WTC11 (cell line): ENCODE results near the gene CAPRIN1. TPM values are rescaled to one million over a fixed set of nuclear protein-coding genes. Genes with fewer than 3 reads are reported as not detected.

Source experiments
- ATAC-seq: fragments of 200-7000 bp; cut with Tn5 transposase; 2 replicates; pipeline ENCODE4 v1.10.0; 2021; ENCODE audit warnings: mild to moderate bottlenecking, moderate library complexity
- CTCF ChIA-PET: fragments of 300-600 bp; sonication (Branson Sonifier 250); formaldehyde crosslinking; loops from one replicate; lab custom pipeline; 2021; ENCODE audit warnings: antibody characterized with exemption; lab: Charles Lee
- POLR2A ChIA-PET: fragments of 350-600 bp; sonication (Branson Sonifier 250); formaldehyde crosslinking; loops from one replicate; lab custom pipeline; 2021; ENCODE audit warnings: antibody characterized with exemption; lab: Charles Lee
- DNase-seq: peaks from one replicate; pipeline ENCODE4 v3.0.0; 2021; ENCODE audit warnings: low spot score
- H3K27ac Mint-ChIP-seq: 2 replicates; pipeline ENCODE4 v1.8.0; 2021; ENCODE audit warnings: mixed read lengths
- H3K27me3 Mint-ChIP-seq: 2 replicates; pipeline ENCODE4 v1.8.0; 2021; ENCODE audit warnings: low read depth, mild to moderate bottlenecking, moderate library complexity, mixed read lengths
- H3K36me3 Mint-ChIP-seq: 2 replicates; pipeline ENCODE4 v1.8.0; 2021; ENCODE audit warnings: mixed read lengths
- H3K4me1 Mint-ChIP-seq: 2 replicates; pipeline ENCODE4 v1.8.0; 2022; ENCODE audit warnings: mixed read lengths
- H3K4me3 Mint-ChIP-seq: 2 replicates; pipeline ENCODE4 v1.8.0; 2021; ENCODE audit warnings: mild to moderate bottlenecking, moderate library complexity, mixed read lengths
- H3K9me3 Mint-ChIP-seq: 2 replicates; pipeline ENCODE4 v1.8.0; 2021; ENCODE audit warnings: mixed read lengths
- ELF4 ChIP-seq: sonication (generic); formaldehyde crosslinking; IDR thresholded peaks from 2 replicates; pipeline ENCODE4 v1.8.1; 2022; ENCODE audit warnings: low read depth, mild to moderate bottlenecking, moderate library complexity, missing genetic modification reagents
- EMX1 ChIP-seq: fragments of 250-450 bp; sonication (Bioruptor Pico); IDR thresholded peaks from 2 replicates; pipeline ENCODE4 v1.8.0; 2021; ENCODE audit warnings: mild to moderate bottlenecking
- FOXP4 ChIP-seq: sonication (generic); formaldehyde crosslinking; IDR thresholded peaks from 2 replicates; pipeline ENCODE4 v1.8.0; 2022; ENCODE audit warnings: mild to moderate bottlenecking, missing genetic modification reagents
- HMGA2 ChIP-seq: fragments of 250-450 bp; sonication (Bioruptor Pico); IDR thresholded peaks from 2 replicates; pipeline ENCODE4 v1.4.0; 2021; ENCODE audit warnings: mild to moderate bottlenecking, moderate library complexity
- IRF2 ChIP-seq: sonication (generic); formaldehyde crosslinking; IDR thresholded peaks from 2 replicates; pipeline ENCODE4 v1.8.0; 2022; ENCODE audit warnings: low read depth, missing genetic modification reagents, borderline replicate concordance
- NR1H2 ChIP-seq: sonication (generic); formaldehyde crosslinking; IDR thresholded peaks from 2 replicates; pipeline ENCODE4 v1.9.0; 2021; ENCODE audit warnings: mild to moderate bottlenecking, moderate library complexity, missing genetic modification reagents
- NR3C1 ChIP-seq: sonication (generic); formaldehyde crosslinking; conservative IDR thresholded peaks from 2 replicates; pipeline ENCODE4 v1.8.1; 2023; ENCODE audit warnings: low read depth, mild to moderate bottlenecking, missing genetic modification reagents
- PRDM15 ChIP-seq: sonication (generic); formaldehyde crosslinking; IDR thresholded peaks from 2 replicates; pipeline ENCODE4 v1.8.0; 2022; ENCODE audit warnings: missing genetic modification reagents
- PRRX2 ChIP-seq: fragments of 250-450 bp; sonication (Bioruptor Pico); IDR thresholded peaks from 2 replicates; pipeline ENCODE4 v1.8.0; 2021; ENCODE audit warnings: mild to moderate bottlenecking
- SMAD3 ChIP-seq: sonication (generic); formaldehyde crosslinking; IDR thresholded peaks from 2 replicates; pipeline ENCODE4 v1.8.0; 2022; ENCODE audit warnings: missing genetic modification reagents, mild to moderate bottlenecking, borderline replicate concordance
- SMAD4 ChIP-seq: sonication (generic); formaldehyde crosslinking; IDR thresholded peaks from 2 replicates; pipeline ENCODE4 v1.8.0; 2022; ENCODE audit warnings: mild to moderate bottlenecking, missing genetic modification reagents
- TEAD1 ChIP-seq: sonication (generic); formaldehyde crosslinking; IDR thresholded peaks from 2 replicates; pipeline ENCODE4 v1.8.0; 2022; ENCODE audit warnings: mild to moderate bottlenecking, missing genetic modification reagents
- TP53 ChIP-seq: sonication (generic); formaldehyde crosslinking; IDR thresholded peaks from 2 replicates; pipeline ENCODE4 v1.8.1; 2023; ENCODE audit warnings: mild to moderate bottlenecking, missing genetic modification reagents
- USF2 ChIP-seq: sonication (generic); formaldehyde crosslinking; IDR thresholded peaks from 2 replicates; pipeline ENCODE4 v1.8.1; 2023; ENCODE audit warnings: mild to moderate bottlenecking, missing genetic modification reagents, moderate library complexity
- ZBTB21 ChIP-seq: sonication (generic); formaldehyde crosslinking; IDR thresholded peaks from 2 replicates; pipeline ENCODE4 v1.8.1; 2023; ENCODE audit warnings: mild to moderate bottlenecking, missing genetic modification reagents, borderline replicate concordance
- ZNF121 ChIP-seq: sonication (generic); formaldehyde crosslinking; IDR thresholded peaks from 2 replicates; pipeline ENCODE4 v1.8.0; 2023; ENCODE audit warnings: missing genetic modification reagents
- ZNF219 ChIP-seq: sonication (generic); formaldehyde crosslinking; IDR thresholded peaks from 2 replicates; pipeline ENCODE4 v1.8.0; 2023; ENCODE audit warnings: missing genetic modification reagents, mild to moderate bottlenecking, borderline replicate concordance
- ZNF317 ChIP-seq: sonication (generic); formaldehyde crosslinking; IDR thresholded peaks from 2 replicates; pipeline ENCODE4 v1.8.1; 2023; ENCODE audit warnings: low read depth, mild to moderate bottlenecking, moderate library complexity, missing genetic modification reagents, borderline replicate concordance
- total RNA-seq: library from RNA; stranded (reverse); gene quantifications from 3 replicates; pipeline ENCODE4 v1.2.3, GENCODE V29; 2021
- TF ChIP-seq, protein P1 (sequence below): fragments of 250-450 bp; sonication (Bioruptor Pico); IDR thresholded peaks from 2 replicates; pipeline ENCODE4 v1.9.0; 2021; ENCODE audit warnings: mild to moderate bottlenecking
- TF ChIP-seq, protein P2 (sequence below): fragments of 200-600 bp; IDR thresholded peaks from 2 replicates; pipeline ENCODE4 v1.8.0; 2022; ENCODE audit warnings: antibody characterized with exemption
- TF ChIP-seq, protein P3 (sequence below): sonication (generic); formaldehyde crosslinking; IDR thresholded peaks from 2 replicates; pipeline ENCODE4 v1.8.1; 2022; ENCODE audit warnings: mild to moderate bottlenecking, moderate library complexity, missing genetic modification reagents
- TF ChIP-seq, protein P4 (sequence below): sonication (generic); formaldehyde crosslinking; IDR thresholded peaks from 2 replicates; pipeline ENCODE4 v1.8.1; 2022; ENCODE audit warnings: low read depth, mild to moderate bottlenecking, moderate library complexity, missing genetic modification reagents, borderline replicate concordance

CAPRIN1 gene
- total RNA-seq, 1 experiment from 2014 or later: 288 TPM

- no peaks in the 10 kb centered on the region for H3K27me3 Mint-ChIP-seq
- H3K9me3 Mint-ChIP-seq: no peaks in the 10 kb centered on the region
- TF ChIP-seq PRRX2 (no peak), FOXP4 (CRISPR knock-in tag) (no peak), ZBTB21 (CRISPR knock-in tag) (no peak), NR1H2 (CRISPR knock-in tag) (no peak), PRDM15 (CRISPR knock-in tag) (no peak), ZNF219 (CRISPR knock-in tag) (no peak)
- H3K36me3 Mint-ChIP-seq: peaks cover 80% of the 10 kb centered on the region
- CTCF ChIA-PET: no interaction called here
- POLR2A ChIA-PET: no interaction called here
- no peak overlapping the region for H3K4me3 Mint-ChIP-seq
- ATAC-seq (no peak), DNase-seq (no peak)
- no peaks in the 10 kb centered on the region for H3K4me1 Mint-ChIP-seq
- no peak overlapping the region for H3K27ac Mint-ChIP-seq
Measured at GRCh38 chr11:34114014-34114413, 62.5 kb downstream of the CAPRIN1 start.

- no peaks in the 10 kb centered on the region for H3K27me3 Mint-ChIP-seq
- H3K4me1 Mint-ChIP-seq: no peaks in the 10 kb centered on the region
- H3K27ac Mint-ChIP-seq: no peak overlapping the region
- ATAC-seq (no peak), DNase-seq (no peak)
- no peak overlapping the region for H3K4me3 Mint-ChIP-seq
- CTCF ChIA-PET: no interaction called here
- H3K36me3 Mint-ChIP-seq: peaks cover 79% of the 10 kb centered on the region
- H3K9me3 Mint-ChIP-seq: no peaks in the 10 kb centered on the region
- TF ChIP-seq, protein P1, sequence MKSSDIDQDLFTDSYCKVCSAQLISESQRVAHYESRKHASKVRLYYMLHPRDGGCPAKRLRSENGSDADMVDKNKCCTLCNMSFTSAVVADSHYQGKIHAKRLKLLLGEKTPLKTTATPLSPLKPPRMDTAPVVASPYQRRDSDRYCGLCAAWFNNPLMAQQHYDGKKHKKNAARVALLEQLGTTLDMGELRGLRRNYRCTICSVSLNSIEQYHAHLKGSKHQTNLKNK (CRISPR knock-in tag): no peak
- TF ChIP-seq USF2 (CRISPR knock-in tag): no peak
- no peak for TF ChIP-seq SMAD3 (CRISPR knock-in tag)
- TF ChIP-seq, protein P2, sequence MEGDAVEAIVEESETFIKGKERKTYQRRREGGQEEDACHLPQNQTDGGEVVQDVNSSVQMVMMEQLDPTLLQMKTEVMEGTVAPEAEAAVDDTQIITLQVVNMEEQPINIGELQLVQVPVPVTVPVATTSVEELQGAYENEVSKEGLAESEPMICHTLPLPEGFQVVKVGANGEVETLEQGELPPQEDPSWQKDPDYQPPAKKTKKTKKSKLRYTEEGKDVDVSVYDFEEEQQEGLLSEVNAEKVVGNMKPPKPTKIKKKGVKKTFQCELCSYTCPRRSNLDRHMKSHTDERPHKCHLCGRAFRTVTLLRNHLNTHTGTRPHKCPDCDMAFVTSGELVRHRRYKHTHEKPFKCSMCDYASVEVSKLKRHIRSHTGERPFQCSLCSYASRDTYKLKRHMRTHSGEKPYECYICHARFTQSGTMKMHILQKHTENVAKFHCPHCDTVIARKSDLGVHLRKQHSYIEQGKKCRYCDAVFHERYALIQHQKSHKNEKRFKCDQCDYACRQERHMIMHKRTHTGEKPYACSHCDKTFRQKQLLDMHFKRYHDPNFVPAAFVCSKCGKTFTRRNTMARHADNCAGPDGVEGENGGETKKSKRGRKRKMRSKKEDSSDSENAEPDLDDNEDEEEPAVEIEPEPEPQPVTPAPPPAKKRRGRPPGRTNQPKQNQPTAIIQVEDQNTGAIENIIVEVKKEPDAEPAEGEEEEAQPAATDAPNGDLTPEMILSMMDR: no peak
- TF ChIP-seq HMGA2 (CRISPR knock-in tag): no peak
- TF ChIP-seq TEAD1 (CRISPR knock-in tag): no peak
- TF ChIP-seq IRF2: no peak
- no peak for TF ChIP-seq ZNF219 (CRISPR knock-in tag)
- no peak for TF ChIP-seq NR3C1
- no peak for TF ChIP-seq ZNF121 (CRISPR knock-in tag)
- TF ChIP-seq SMAD4: no peak
- TF ChIP-seq EMX1 (CRISPR knock-in tag): no peak
- TF ChIP-seq, protein P3, sequence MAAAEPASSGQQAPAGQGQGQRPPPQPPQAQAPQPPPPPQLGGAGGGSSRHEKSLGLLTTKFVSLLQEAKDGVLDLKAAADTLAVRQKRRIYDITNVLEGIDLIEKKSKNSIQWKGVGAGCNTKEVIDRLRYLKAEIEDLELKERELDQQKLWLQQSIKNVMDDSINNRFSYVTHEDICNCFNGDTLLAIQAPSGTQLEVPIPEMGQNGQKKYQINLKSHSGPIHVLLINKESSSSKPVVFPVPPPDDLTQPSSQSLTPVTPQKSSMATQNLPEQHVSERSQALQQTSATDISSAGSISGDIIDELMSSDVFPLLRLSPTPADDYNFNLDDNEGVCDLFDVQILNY (CRISPR knock-in tag): no peak
- TF ChIP-seq, protein P4, sequence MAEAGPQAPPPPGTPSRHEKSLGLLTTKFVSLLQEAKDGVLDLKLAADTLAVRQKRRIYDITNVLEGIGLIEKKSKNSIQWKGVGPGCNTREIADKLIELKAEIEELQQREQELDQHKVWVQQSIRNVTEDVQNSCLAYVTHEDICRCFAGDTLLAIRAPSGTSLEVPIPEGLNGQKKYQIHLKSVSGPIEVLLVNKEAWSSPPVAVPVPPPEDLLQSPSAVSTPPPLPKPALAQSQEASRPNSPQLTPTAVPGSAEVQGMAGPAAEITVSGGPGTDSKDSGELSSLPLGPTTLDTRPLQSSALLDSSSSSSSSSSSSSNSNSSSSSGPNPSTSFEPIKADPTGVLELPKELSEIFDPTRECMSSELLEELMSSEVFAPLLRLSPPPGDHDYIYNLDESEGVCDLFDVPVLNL (CRISPR knock-in tag): no peak
- TF ChIP-seq TP53 (CRISPR knock-in tag): no peak
- no peak for TF ChIP-seq ZNF317 (CRISPR knock-in tag)
- no peak for TF ChIP-seq ELF4 (CRISPR knock-in tag)
- TF ChIP-seq, all 79 proteins: peak for 0
- POLR2A ChIA-PET: no interaction called here
Measured at GRCh38 chr11:34114471-34114870, 62.9 kb downstream of the CAPRIN1 start.
